ENCODE data around the gene PTPRJ.
"Not testable (repeated sequence)": the region's sequence is repeated elsewhere in the genome, so short reads cannot be mapped to it uniquely, and the experiment has no call there.

PTPRJ gene

GRCh38 chr11:47943721-47944586 lies 36.4 kb upstream of the PTPRJ start:
- H3K4me3 ChIP-seq (ENCODE audit: low read depth, low read length): no peak overlapping the region
- in situ Hi-C loops (cut with HindIII; ENCODE audit: low sequenced_read_pairs): no loop called here
- DNase-seq (ENCODE audit: low read depth, low spot score): no peak
- no peak for TF ChIP-seq CTCF (IDR thresholded peaks at IDR 0.05; ENCODE audit: low read depth, low read length)

GRCh38 chr11:47944632-47945031 lies 35.7 kb upstream of the PTPRJ start:
- no peak overlapping the region for H3K4me3 ChIP-seq (ENCODE audit: low read depth, low read length)
- no peak for TF ChIP-seq CTCF (IDR thresholded peaks at IDR 0.05; ENCODE audit: low read depth, low read length)
- no peak for DNase-seq (ENCODE audit: low read depth, low spot score)
- in situ Hi-C loops (cut with HindIII; ENCODE audit: low sequenced_read_pairs): no loop called here

- peak; percentile 96 for DNase-seq (ENCODE audit: low read depth, low spot score)
- TF ChIP-seq CTCF (IDR thresholded peaks at IDR 0.05; ENCODE audit: low read depth, low read length): no peak
- H3K4me3 ChIP-seq (ENCODE audit: low read depth, low read length): no peak overlapping the region
- in situ Hi-C loops (cut with HindIII; ENCODE audit: low sequenced_read_pairs): no loop called here
Observed at GRCh38 chr11:47946682-47947559, 33.4 kb upstream of the PTPRJ start.

GRCh38 chr11:47948137-47948536 lies 32.2 kb upstream of the PTPRJ start:
- in situ Hi-C loops (cut with HindIII; ENCODE audit: low sequenced_read_pairs): no loop called here

GRCh38 chr11:47949001-47949675 lies 31.2 kb upstream of the PTPRJ start:
- DNase-seq (ENCODE audit: low read depth, low spot score); in situ Hi-C loops (cut with HindIII; ENCODE audit: low sequenced_read_pairs); H3K4me3 ChIP-seq (ENCODE audit: low read depth, low read length): not testable (repeated sequence)

More at GRCh38 chr11:47948137-47948536, 32.2 kb upstream of the PTPRJ start:
- TF ChIP-seq CTCF (IDR thresholded peaks at IDR 0.05; ENCODE audit: low read depth, low read length): no peak
- H3K4me3 ChIP-seq (ENCODE audit: low read depth, low read length): no peak overlapping the region
- no peak for DNase-seq (ENCODE audit: low read depth, low spot score)

GRCh38 chr11:47950396-47950795 lies 30.0 kb upstream of the PTPRJ start:
- no peak overlapping the region for H3K4me3 ChIP-seq (ENCODE audit: low read depth, low read length)
- in situ Hi-C loops (cut with HindIII; ENCODE audit: low sequenced_read_pairs): no loop called here
- peak; percentile 69 for DNase-seq (ENCODE audit: low read depth, low spot score)
- TF ChIP-seq CTCF (IDR thresholded peaks at IDR 0.05; ENCODE audit: low read depth, low read length): no peak

GRCh38 chr11:47951504-47951903 lies 28.9 kb upstream of the PTPRJ start:
- not testable (repeated sequence) for DNase-seq (ENCODE audit: low read depth, low spot score); H3K4me3 ChIP-seq (ENCODE audit: low read depth, low read length)

More at GRCh38 chr11:47951504-47951903, 28.9 kb upstream of the PTPRJ start:
- in situ Hi-C loops (cut with HindIII; ENCODE audit: low sequenced_read_pairs): not testable (repeated sequence)

All from astrocyte of the spinal cord (primary cell).